B cell (primary cell): ENCODE results near the gene PEX1. TPM values are rescaled to one million over a fixed set of nuclear protein-coding genes. Genes with fewer than 3 reads are reported as not detected.

Source experiments
- ATAC-seq: fragments of 200-7000 bp; cut with Tn5 transposase; one replicate; pipeline ENCODE4 v1.10.0; 2021; ENCODE audit warnings: low read depth, mild to moderate bottlenecking, moderate number of reproducible peaks, moderate library complexity
- CTCF ChIA-PET: fragments of 350-600 bp; sonication (Branson Sonifier 250); formaldehyde crosslinking; loops from one replicate; lab custom pipeline; 2021; ENCODE audit warnings: antibody characterized with exemption, inconsistent platforms; lab: Charles Lee
- POLR2A ChIA-PET: fragments of 350-600 bp; sonication (Branson Sonifier 250); formaldehyde crosslinking; loops from one replicate; lab custom pipeline; 2021; ENCODE audit warnings: antibody characterized with exemption; lab: Charles Lee
- DNase-seq: peaks from one replicate; pipeline ENCODE4 v3.0.0; 2013
- H2AFZ ChIP-seq: 2 replicates; pipeline ENCODE4 v1.6.1; 2012; ENCODE audit warnings: mild to moderate bottlenecking, low read depth, low read length; ENCODE audit not compliant: insufficient read depth, poor library complexity, severe bottlenecking
- H3K27ac ChIP-seq, 2 donors: 1 replicate in 1 of 2; 2 replicates in 1 of 2; pipeline ENCODE4 v1.5.1; 2012 to 2013; ENCODE audit warnings: low read length in 2 of 2, mild to moderate bottlenecking in 2 of 2, moderate library complexity in 1 of 2
- H3K27me3 ChIP-seq, 4 experiments: fragments of 200-600 bp in 1 of 4; sonication (generic) in 1 of 4; replicated peaks in 1 of 4; 1 replicate in 2 of 4; 2 replicates in 2 of 4; pipeline versions ENCODE4 v1.6.1 to v1.7.0; 2013 to 2016; ENCODE audit warnings: low read length in 3 of 4, mild to moderate bottlenecking in 2 of 4, mixed read lengths in 1 of 4, moderate library complexity in 1 of 4; ENCODE audit not compliant: insufficient read depth in 4 of 4, control insufficient read depth in 3 of 4; ENCODE audit errors: control extremely low read depth in 1 of 4
- H3K36me3 ChIP-seq, 2 experiments: replicated peaks in 1 of 2; 1 replicate in 1 of 2; 2 replicates in 1 of 2; pipeline versions ENCODE4 v1.6.1 to v1.7.1; 2013; ENCODE audit warnings: low read length in 1 of 2; ENCODE audit not compliant: insufficient read depth in 2 of 2, control insufficient read depth in 1 of 2; ENCODE audit errors: control extremely low read depth in 1 of 2, extremely low read depth in 1 of 2
- H3K4me1 ChIP-seq, 2 donors: fragments of 200-600 bp in 1 of 2; sonication (generic) in 1 of 2; 1 replicate in 1 of 2; 2 replicates in 1 of 2; pipeline versions ENCODE4 v1.5.1 to v1.6.1; 2013 to 2017; ENCODE audit warnings: low read length in 2 of 2; ENCODE audit not compliant: control insufficient read depth in 2 of 2, insufficient read depth in 2 of 2
- H3K4me2 ChIP-seq: replicated peaks from 2 replicates; pipeline ENCODE3; 2012; ENCODE audit warnings: mild to moderate bottlenecking, low read depth, low read length; ENCODE audit not compliant: poor library complexity, severe bottlenecking
- H3K4me3 ChIP-seq, 5 experiments: fragments of 200-600 bp in 1 of 5; sonication (generic) in 1 of 5; 1 replicate in 3 of 5; 2 replicates in 2 of 5; pipeline versions ENCODE4 v1.5.1 to v1.7.0; 2011 to 2016; ENCODE audit warnings: low read length in 4 of 5, mild to moderate bottlenecking in 4 of 5, low read depth in 2 of 5, control low read depth in 1 of 5, moderate library complexity in 1 of 5; ENCODE audit not compliant: insufficient read depth in 1 of 5; ENCODE audit errors: control extremely low read depth in 1 of 5, extremely low read depth in 1 of 5
- H3K79me2 ChIP-seq: fragments of 200-600 bp; sonication (generic); one replicate; pipeline ENCODE4 v1.6.0; 2016; ENCODE audit warnings: low read length; ENCODE audit not compliant: control insufficient read depth, insufficient read depth
- H3K9ac ChIP-seq: fragments of 200-600 bp; sonication (generic); 2 replicates; pipeline ENCODE4 v1.6.1; 2017; ENCODE audit warnings: mild to moderate bottlenecking, low read length, moderate library complexity
- H3K9me3 ChIP-seq, 3 donors: one replicate each; pipeline versions ENCODE4 v1.6.1 to v1.7.1; 2013; ENCODE audit warnings: low read length in 2 of 3; ENCODE audit not compliant: control insufficient read depth in 2 of 3, insufficient read depth in 1 of 3; ENCODE audit errors: control extremely low read depth in 1 of 3
- H4K20me1 ChIP-seq: 2 replicates; pipeline ENCODE4 v1.6.0; 2012; ENCODE audit warnings: mild to moderate bottlenecking, low read length; ENCODE audit not compliant: insufficient read depth, control insufficient read depth, poor library complexity, severe bottlenecking
- H3K27ac Mint-ChIP-seq: one replicate; pipeline ENCODE4 v1.8.0; 2021; ENCODE audit warnings: mixed read lengths
- H3K27me3 Mint-ChIP-seq: one replicate; pipeline ENCODE4 v1.8.0; 2021; ENCODE audit warnings: mixed read lengths
- H3K4me1 Mint-ChIP-seq: one replicate; pipeline ENCODE4 v1.8.0; 2021; ENCODE audit warnings: mixed read lengths
- H3K4me3 Mint-ChIP-seq: one replicate; pipeline ENCODE4 v1.8.0; 2021; ENCODE audit warnings: mixed read lengths
- H3K9me3 Mint-ChIP-seq: one replicate; pipeline ENCODE4 v1.8.0; 2022; ENCODE audit warnings: mixed read lengths; ENCODE audit not compliant: insufficient read depth
- CTCF ChIP-seq: fragments of 200-600 bp; IDR thresholded peaks from one replicate; pipeline ENCODE4 v1.8.0; 2022; ENCODE audit warnings: antibody characterized with exemption, mild to moderate bottlenecking
- EZH2 ChIP-seq: IDR thresholded peaks from 2 replicates; pipeline ENCODE4 v1.6.1; 2012; ENCODE audit warnings: borderline replicate concordance, low read depth, mild to moderate bottlenecking, moderate library complexity, low read length; ENCODE audit not compliant: insufficient read depth, poor library complexity, severe bottlenecking
- WGBS: methylation state at CpG from one replicate; pipeline ENCODE4 v1.1.5; 2013; ENCODE audit warnings: missing lambda C conversion rate; ENCODE audit not compliant: insufficient coverage; 5-methylcytosine and 5-hydroxymethylcytosine counted together
- intact Hi-C: fragments of 100-400 bp; cut with micrococcal nuclease; formaldehyde crosslinking; loops from one replicate; pipeline ENCODE4 v1.10.0; 2022
- polyA plus RNA-seq: library from polyadenylated mRNA; depleted of rRNA; stranded (reverse); fragments of >200 nt; gene quantifications from 2 replicates; pipeline ENCODE4 v1.2.3, GENCODE V29; 2012
- total RNA-seq, 2 donors: library from RNA; stranded (reverse); fragments of 120-200 nt in 1 of 2; gene quantifications; 1 replicate in 1 of 2; 2 replicates in 1 of 2; pipeline versions ENCODE4 v1.2.3 to v1.2.4, GENCODE V29; 2013 to 2022

The PEX1 gene
- total and polyA plus RNA-seq, 2 donors (not counting 1 experiment from before 2014, with no cell fraction given), result 26.0 to 33.7 TPM

- Histone ChIP-seq H3K27me3 (no peaks in the 10 kb centered on the region), H3K36me3 (peaks cover 23 to 56% of the 10 kb centered on the region in 2 experiments), H3K27ac (no peak overlapping the region), H3K4me2 (no peak overlapping the region), H3K4me1 (no peaks in the 10 kb centered on the region), H4K20me1 (no peaks in the 10 kb centered on the region), H2AFZ (no peak overlapping the region), H3K9ac (no peak overlapping the region), H3K4me3 (no peak overlapping the region), H3K9me3 (no peaks in the 10 kb centered on the region), H3K79me2 (no peaks in the 10 kb centered on the region)
- H3K4me1 Mint-ChIP-seq, result no peaks in the 10 kb centered on the region
- no peaks in the 10 kb centered on the region for H3K9me3 Mint-ChIP-seq
- H3K27ac Mint-ChIP-seq, result no peak overlapping the region
- POLR2A ChIA-PET, result interaction anchor here (0.6 kb wide), 1 partner anchor 37 kb away, joined by 4 read pairs; no protein-coding TSS in a partner anchor
- no peaks in the 10 kb centered on the region for H3K27me3 Mint-ChIP-seq
- no peak overlapping the region for H3K4me3 Mint-ChIP-seq
- 100% methylated on average over 4 of the region's 6 CpGs for WGBS
- no peak for TF ChIP-seq CTCF
- no peak for TF ChIP-seq EZH2
- intact Hi-C loops, result no loop called here
- CTCF ChIA-PET, result no interaction called here
- DNase-seq, result no peak
- ATAC-seq, result no peak
These were observed 39.1 kb upstream of the PEX1 start for GRCh38 chr7:92567460-92567859.

GRCh38 chr7:92563345-92563744 is 35.0 kb upstream of the PEX1 start:
- no peaks in the 10 kb centered on the region for H3K4me1 ChIP-seq
- no peaks in the 10 kb centered on the region for H3K9me3 ChIP-seq
- H2AFZ ChIP-seq, result no peak overlapping the region
- ChIA-PET POLR2A (no interaction called here), CTCF (interaction anchor here (0.8 kb wide), 1 partner anchor 16 kb away, joined by 3 read pairs; no protein-coding TSS in a partner anchor)
- DNase-seq (no peak), ATAC-seq (no peak)
- TF ChIP-seq EZH2, result no peak
- no peak for TF ChIP-seq CTCF
- Mint-ChIP-seq H3K4me1 (no peaks in the 10 kb centered on the region), H3K27me3 (no peaks in the 10 kb centered on the region), H3K27ac (no peak overlapping the region), H3K4me3 (no peak overlapping the region), H3K9me3 (no peaks in the 10 kb centered on the region)
- H3K4me3 ChIP-seq, result no peak overlapping the region
- peaks cover 18 to 50% of the 10 kb centered on the region in 2 experiments for H3K36me3 ChIP-seq
- no peak overlapping the region for H3K27ac ChIP-seq
- no peak overlapping the region for H3K4me2 ChIP-seq
- 100% methylated on average over 2 of the region's 2 CpGs for whole genome bisulfite sequencing
- H3K27me3 ChIP-seq, result no peaks in the 10 kb centered on the region
- no peak overlapping the region for H3K9ac ChIP-seq
- H3K79me2 ChIP-seq, result no peaks in the 10 kb centered on the region
- no peaks in the 10 kb centered on the region for H4K20me1 ChIP-seq
- intact Hi-C loops, result no loop called here
